HG02870 (cell line): ENCODE data around the gene MTOR.
"Not testable (repeated sequence)": the region's sequence is repeated elsewhere in the genome, so short reads cannot be mapped to it uniquely, and the experiment has no call there.

Source experiments
- ATAC-seq: cut with Tn5 transposase; IDR thresholded peaks from one replicate; pipeline ENCODE4 v1.9.1; 2021; ENCODE audit warnings: mild to moderate bottlenecking, moderate library complexity; ENCODE audit not compliant: unreplicated experiment

Gene MTOR

GRCh38 chr1:11187000-11187399 lies 75.4 kb downstream of the MTOR start:
- no peak for ATAC-seq

- no peak for ATAC-seq
Measured at GRCh38 chr1:11184973-11185372, 77.4 kb downstream of the MTOR start.

- ATAC-seq, result no peak
Measured at GRCh38 chr1:11182884-11183283, 79.5 kb downstream of the MTOR start.

- ATAC-seq, result no peak
Measured at GRCh38 chr1:11180342-11180744, 82.0 kb downstream of the MTOR start.

- ATAC-seq, result not testable (repeated sequence)
Measured at GRCh38 chr1:11179749-11180148, 82.6 kb downstream of the MTOR start.

GRCh38 chr1:11179125-11179524 lies 83.2 kb downstream of the MTOR start:
- ATAC-seq, result no peak

GRCh38 chr1:11178021-11179015 lies 84.0 kb downstream of the MTOR start:
- no peak for ATAC-seq

- ATAC-seq, result no peak
Measured at GRCh38 chr1:11176081-11176706, 86.2 kb downstream of the MTOR start.

GRCh38 chr1:11175461-11175860 lies 86.9 kb downstream of the MTOR start:
- no peak for ATAC-seq

- ATAC-seq, result no peak
Measured at GRCh38 chr1:11174261-11174942, 87.9 kb downstream of the MTOR start.

GRCh38 chr1:11170102-11170501 lies 92.2 kb downstream of the MTOR start:
- ATAC-seq, result no peak

- no peak for ATAC-seq
Measured at GRCh38 chr1:11169202-11169601, 93.1 kb downstream of the MTOR start.

- ATAC-seq, result no peak
Measured at GRCh38 chr1:11168731-11169130, 93.6 kb downstream of the MTOR start.

GRCh38 chr1:11166744-11167143 lies 95.6 kb downstream of the MTOR start:
- ATAC-seq, result not testable (repeated sequence)

- ATAC-seq, result not testable (repeated sequence)
Measured at GRCh38 chr1:11162752-11163151, 99.6 kb downstream of the MTOR start.

GRCh38 chr1:11158720-11159321 lies 103.5 kb downstream of the MTOR start:
- no peak for ATAC-seq

- ATAC-seq, result no peak
Measured at GRCh38 chr1:11158291-11158690, 104.1 kb downstream of the MTOR start.

- ATAC-seq, result no peak
Measured at GRCh38 chr1:11157867-11158266, 104.5 kb downstream of the MTOR start.

- ATAC-seq, result no peak
Measured at GRCh38 chr1:11157394-11157793, 105.0 kb downstream of the MTOR start.

- no peak for ATAC-seq
Measured at GRCh38 chr1:11156963-11157362, 105.4 kb downstream of the MTOR start.

- ATAC-seq, result no peak
Measured at GRCh38 chr1:11156441-11156840, 105.9 kb downstream of the MTOR start.
